NCI-H524 treated with DMSO at 0.1 percent for 48 hours (cell line): Measurements from ENCODE around the gene ZNF550.
"Not testable (repeated sequence)": the region's sequence is repeated elsewhere in the genome, so short reads cannot be mapped to it uniquely, and the experiment has no call there.

Experiments used
- DNase-seq: peaks from one replicate; lab custom pipeline; 2025; lab: John Stamatoyannopoulos, UW

Gene ZNF550

GRCh38 chr19:57527136-57527881, 32.4 kb downstream of the ZNF550 start, which contains the start of gene ZNF549:
Gene ZNF549 (plus strand): TSS chr19:57527356. CDS start chr19:57527574, 218 bp downstream.
- peak; percentile 84 for DNase-seq

- DNase-seq = not testable (repeated sequence)
These were observed 41.6 kb downstream of the ZNF550 start for GRCh38 chr19:57518021-57518420.

- DNase-seq = no peak
These were observed 44.4 kb downstream of the ZNF550 start for GRCh38 chr19:57515255-57515654.

DNA sequence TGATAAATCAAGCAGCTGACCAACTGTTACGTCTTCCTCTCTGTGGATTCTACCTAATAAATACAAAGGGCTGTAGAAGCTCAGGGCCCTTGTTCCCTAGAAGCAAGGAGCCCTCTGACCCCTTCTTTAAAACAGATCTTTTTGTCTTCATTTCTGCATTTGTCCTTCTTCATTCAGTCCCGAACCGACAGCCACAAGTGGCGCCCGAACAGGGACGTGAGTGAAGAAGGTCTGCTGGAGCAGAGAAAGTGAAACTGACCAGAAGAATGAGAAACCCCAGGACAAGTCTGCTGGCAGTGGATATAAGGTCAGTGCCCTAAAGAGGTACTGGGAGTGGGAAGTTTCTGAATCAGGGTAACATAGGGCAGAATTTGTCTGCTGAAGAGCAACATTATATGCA, 46.8 kb downstream of the ZNF550 start:
- no peak for DNase-seq

GRCh38 chr19:57511484-57511883, 48.2 kb downstream of the ZNF550 start:
- DNase-seq = no peak

DNA sequence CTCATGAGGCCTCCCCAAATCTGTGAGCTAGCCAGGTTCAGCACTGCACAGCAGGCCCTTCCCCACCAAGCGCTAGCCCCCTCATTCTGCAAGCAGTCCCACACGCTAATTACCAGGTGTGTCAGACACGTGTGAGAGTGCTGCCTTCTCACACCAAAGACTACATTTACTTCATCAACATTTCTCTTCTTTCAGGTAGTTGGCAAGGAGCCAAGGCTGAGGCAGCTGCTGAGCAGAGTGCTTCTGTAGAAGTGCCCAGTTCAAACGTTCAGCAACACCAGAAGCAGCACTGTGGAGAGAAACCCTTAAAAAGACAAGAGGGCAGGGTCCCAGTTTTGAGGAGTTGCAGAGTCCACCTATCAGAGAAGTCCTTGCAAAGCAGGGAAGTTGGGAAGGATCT, 53.5 kb downstream of the ZNF550 start:
- no peak for DNase-seq

DNA sequence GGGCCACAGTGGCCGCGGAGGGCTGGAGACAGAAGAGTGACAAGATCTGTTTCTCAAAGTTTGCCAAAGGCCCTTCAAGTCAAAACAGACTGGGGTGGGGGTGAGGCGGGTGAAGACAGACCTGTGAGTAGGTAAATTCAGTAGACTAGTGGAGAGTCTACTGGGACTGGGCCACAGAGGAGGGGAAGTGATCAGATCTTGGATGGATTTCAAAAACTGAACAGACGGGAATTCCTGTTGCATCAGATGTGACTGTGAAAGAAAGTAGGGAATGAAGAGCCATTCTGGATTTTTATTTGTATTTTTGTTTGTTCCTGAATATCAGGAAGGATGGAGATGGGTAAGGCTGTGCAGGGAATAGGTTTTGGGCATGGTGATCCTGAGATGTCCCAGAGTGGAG, 59.3 kb downstream of the ZNF550 start:
- not testable (repeated sequence) for DNase-seq

DNA sequence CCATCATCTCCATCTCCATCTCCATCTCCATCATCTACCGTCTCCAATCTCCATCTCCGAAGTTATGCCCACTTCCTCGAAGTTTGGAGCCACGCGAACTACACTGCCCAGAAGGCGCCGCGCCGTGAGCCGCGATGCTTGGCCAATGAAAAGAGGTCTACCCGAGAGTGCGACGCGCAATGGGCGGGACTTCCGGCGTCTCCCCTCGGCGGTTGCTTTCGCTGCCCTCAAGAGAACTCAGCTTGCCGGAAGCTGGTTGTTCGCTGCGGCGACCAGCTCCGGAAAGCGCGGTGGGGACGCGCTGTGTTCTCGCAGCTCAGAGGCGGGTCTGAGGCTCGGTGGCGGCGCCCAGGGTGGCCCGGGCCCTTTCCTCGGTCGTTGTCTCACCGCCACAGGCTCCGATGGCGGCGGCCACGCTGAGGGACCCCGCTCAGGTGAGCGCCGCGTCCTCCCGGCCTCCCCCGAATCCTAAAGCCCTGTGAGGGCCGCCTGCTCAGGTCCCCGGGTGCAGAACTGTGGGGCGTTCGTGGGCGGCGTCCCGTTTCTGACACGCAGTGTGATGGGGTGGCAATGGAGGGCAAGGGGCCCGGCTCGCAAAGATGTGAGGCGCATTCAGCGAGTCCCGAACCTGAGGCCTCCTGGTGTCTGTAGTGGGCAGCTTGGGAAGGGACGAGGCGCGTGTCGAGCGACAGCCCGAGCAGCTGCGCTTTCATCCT, 59.8 kb downstream of the ZNF550 start, which contains the start of gene ZNF773:
Gene ZNF773 (plus strand): TSS at position 259 of the 716 bp plus-strand sequence. CDS start 143 bp downstream, at position 402.
- DNase-seq = peak; percentile 63

GRCh38 chr19:57499332-57499679, 60.4 kb downstream of the ZNF550 start:
- not testable (repeated sequence) for DNase-seq

DNA sequence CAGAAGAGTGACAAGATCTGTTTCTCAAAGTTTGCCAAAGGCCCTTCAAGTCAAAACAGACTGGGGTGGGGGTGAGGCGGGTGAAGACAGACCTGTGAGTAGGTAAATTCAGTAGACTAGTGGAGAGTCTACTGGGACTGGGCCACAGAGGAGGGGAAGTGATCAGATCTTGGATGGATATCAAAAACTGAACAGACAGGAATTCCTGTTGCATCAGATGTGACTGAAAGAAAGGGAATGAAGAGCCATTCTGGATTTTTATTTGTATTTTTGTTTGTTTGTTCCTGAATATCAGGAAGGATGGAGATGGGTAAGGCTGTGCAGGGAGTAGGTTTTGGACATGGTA, 71.4 kb downstream of the ZNF550 start:
- not testable (repeated sequence) for DNase-seq

- DNase-seq = peak; percentile 59
These were observed 72.0 kb downstream of the ZNF550 start, which contains the start of gene ZNF419 for GRCh38 chr19:57487477-57488298. Gene ZNF419 (plus strand): TSS chr19:57487750. CDS start chr19:57487951, 201 bp downstream.
